ES-I3 (cell line): ENCODE measurements around the gene KLF13.

Experiments
- H3K36me3 ChIP-seq: 2 replicates; pipeline ENCODE4 v1.6.1; 2013; ENCODE audit warnings: mild to moderate bottlenecking, low read length, control low read depth, moderate library complexity; ENCODE audit not compliant: insufficient read depth
- H3K4me1 ChIP-seq: 2 replicates; pipeline ENCODE4 v1.6.1; 2013; ENCODE audit warnings: mild to moderate bottlenecking, control low read depth, low read length; ENCODE audit not compliant: insufficient read depth
- H3K9ac ChIP-seq: 2 replicates; pipeline ENCODE4 v1.6.1; 2013; ENCODE audit warnings: low read depth, mild to moderate bottlenecking, low read length, moderate library complexity
- H3K9me3 ChIP-seq: 2 replicates; pipeline ENCODE4 v1.6.1; 2013; ENCODE audit warnings: mild to moderate bottlenecking, low read length, moderate library complexity; ENCODE audit not compliant: control insufficient read depth, insufficient read depth

Gene KLF13

DNA sequence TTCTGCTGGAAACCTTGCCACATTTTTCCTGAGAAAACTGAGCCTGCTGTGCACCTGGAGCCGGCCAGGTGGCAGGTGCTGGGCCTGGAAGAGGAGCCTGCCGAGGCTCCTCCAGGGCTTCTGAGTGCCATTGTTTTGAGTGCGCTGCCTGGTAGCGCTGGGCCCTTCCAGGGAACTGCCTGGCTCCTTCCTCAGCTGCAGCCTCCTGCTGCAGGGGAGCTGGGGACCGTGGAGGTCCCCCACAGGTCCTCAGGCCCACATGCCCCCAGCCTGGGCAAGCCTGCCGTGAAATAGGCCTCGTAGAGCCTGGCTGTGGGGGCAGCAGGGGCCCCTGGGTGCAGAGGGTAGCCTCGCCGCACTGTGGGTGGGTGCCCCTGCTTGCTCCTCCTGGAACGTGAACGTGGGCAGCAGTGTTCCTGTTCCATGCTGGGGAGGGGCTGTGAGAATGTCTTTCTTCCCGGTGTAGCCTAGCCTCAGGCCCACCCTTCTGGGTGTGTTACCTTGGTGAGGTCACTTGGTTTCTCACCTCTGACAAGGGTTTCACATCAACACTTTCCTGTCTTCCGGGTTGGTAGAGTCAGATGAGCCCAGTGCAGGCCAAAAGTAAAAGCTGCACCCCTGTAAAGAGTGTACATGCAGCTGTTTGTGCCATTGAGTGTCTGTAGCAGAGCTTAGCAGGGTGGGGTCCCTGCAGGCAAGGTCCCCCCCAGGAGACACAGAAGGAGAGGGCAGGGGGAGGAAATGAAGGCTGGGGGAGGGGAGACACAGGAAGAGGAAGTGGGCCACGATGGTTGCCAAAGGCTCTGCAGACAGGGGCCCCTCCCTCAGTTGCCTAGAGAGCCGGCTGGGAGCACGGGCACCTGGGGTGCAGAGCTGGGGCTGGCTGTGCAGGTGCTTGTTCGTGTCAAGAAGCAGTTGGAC lies 34.5 kb downstream of the KLF13 start:
- H3K9me3 ChIP-seq, result no peaks in the 10 kb centered on the region
- H3K36me3 ChIP-seq, result no peaks in the 10 kb centered on the region
- H3K4me1 ChIP-seq, result peaks cover 30% of the 10 kb centered on the region
- H3K9ac ChIP-seq, result no peak overlapping the region

DNA sequence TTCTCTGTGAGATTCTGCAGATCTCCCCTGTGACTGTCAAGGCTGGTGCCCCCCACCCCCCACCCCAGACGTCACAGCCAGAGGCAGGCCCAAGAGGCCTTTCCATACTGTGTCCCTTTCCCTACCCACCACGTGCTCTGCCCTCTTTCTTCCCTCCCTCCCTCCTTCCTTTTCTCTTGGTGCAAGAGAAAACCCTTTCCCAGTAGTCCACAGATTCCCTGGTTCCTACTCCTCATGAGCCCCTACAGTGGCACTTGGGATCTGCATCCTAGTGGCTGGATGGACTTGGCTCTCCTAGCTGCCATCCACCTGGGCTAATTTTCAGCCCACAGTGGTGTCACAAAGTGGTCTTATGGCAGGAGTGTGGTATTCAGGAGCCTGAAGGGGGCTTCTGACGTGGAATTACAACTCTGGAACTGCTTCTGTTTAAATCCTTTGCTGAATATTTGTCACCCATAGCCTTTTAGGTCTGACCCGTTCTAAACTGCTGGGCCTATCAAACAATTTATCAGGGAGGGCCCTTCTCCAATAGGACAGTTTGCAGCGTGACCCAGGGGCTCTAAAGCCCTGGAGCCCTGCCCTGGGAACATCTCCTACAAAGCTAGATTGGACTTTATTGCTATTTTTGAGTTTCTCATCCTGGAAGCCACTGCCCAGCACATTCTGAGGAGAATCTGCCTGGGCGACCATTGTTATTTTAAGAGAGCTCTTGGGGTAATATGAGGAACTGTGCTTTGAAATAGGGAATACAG lies 35.3 kb downstream of the KLF13 start:
- Histone ChIP-seq H3K4me1 (peaks cover 35% of the 10 kb centered on the region), H3K9ac (no peak overlapping the region)

DNA sequence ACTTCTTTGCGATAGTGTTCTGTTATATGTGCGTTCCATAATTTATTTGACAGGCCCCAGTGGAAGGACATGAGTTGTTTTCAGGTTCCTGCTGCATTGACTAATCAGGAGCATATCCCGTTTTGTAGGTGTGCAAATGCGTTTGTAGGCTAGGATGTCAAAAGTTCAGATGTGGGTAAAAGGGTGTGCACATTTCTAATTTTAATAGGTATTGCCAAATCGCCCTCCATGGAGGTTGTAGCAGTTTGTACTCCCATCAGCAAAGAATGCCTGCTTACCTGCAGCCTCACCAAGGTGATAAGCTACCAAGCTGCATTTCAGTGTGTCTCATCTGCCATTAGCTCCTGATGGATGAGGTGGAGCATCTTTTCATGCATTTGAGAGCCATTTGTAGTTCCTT lies 36.3 kb downstream of the KLF13 start:
- no peak overlapping the region for H3K9ac ChIP-seq

More for the DNA sequence above, 35.3 kb downstream of the KLF13 start:
- Histone ChIP-seq H3K9me3 (no peaks in the 10 kb centered on the region), H3K36me3 (no peaks in the 10 kb centered on the region)

DNA sequence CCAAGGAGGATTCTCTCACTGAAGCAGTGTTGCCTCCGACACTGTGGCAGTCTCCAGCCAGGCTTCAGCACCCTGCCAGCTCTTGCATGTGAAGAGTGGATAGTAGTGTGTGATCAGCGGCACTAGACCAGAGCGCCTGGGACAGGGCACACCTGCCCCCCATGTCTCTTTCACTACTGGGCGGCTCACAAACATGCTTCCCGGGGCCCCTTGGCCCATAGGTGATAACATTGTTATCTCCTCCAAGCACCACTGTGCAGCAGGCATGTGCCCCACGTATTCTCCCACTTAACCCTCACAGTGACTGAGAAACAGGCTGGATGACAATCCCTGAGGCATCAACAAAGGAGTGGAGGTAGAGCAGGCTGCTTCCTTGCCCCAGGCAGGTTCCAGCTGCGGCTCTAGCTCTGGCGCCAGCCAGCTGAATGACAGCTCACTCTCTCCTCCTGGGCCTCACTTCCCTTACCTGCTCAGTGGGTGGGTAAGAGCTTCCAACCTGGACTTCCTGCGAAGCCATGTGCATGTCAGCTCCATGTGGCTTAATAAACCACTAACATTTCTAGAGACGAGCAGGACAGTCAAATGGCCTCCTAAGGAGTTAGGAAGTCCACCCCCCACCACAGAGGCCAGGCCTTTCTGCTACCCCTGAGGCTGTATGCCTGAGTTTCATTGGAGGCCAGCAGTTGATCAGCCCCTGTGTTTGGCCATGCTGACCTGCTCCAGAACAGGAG lies 37.8 kb downstream of the KLF13 start:
- Histone ChIP-seq H3K9ac (no peak overlapping the region), H3K9me3 (no peaks in the 10 kb centered on the region), H3K36me3 (0 out of 2 replicates have a peak, but pooled peaks cover 2% of the 10 kb centered on the region), H3K4me1 (peaks cover 42% of the 10 kb centered on the region)

More for the DNA sequence above, 36.3 kb downstream of the KLF13 start:
- peaks cover 42% of the 10 kb centered on the region for H3K4me1 ChIP-seq
- no peaks in the 10 kb centered on the region for H3K36me3 ChIP-seq
- no peaks in the 10 kb centered on the region for H3K9me3 ChIP-seq

DNA sequence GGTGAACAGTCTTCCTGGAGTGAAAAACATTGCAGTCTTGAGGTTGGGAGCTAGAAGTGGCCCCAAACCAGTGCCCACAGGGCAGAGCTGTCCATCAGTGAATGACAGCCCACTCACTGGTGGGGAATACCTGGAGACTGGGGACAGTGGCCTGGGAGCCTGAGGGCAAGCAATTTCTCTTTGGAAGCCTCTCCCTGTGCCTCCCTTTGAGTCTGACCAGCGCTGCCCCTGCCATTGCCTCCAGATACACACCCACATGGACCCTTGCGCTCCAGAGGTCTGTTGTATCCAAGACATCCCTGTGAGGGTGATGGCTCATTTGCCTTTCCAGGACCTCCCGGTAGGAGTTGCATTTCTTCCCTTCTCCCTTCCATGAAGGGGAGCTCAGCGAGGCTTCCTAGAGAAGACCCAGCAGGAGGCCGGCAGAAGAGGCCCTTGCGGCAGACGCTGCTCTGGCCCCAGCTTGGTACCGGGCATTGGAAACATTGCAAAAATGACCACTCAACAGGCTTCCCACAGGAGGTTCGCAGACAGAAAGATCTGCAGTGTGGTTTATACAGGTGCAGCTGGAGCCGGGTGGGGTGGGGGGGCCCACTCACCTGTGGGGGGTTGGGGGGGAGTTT lies 38.5 kb downstream of the KLF13 start:
- Histone ChIP-seq H3K9me3 (no peaks in the 10 kb centered on the region), H3K9ac (no peak overlapping the region), H3K36me3 (0 out of 2 replicates have a peak, but pooled peaks cover 2% of the 10 kb centered on the region), H3K4me1 (peaks cover 42% of the 10 kb centered on the region)

DNA sequence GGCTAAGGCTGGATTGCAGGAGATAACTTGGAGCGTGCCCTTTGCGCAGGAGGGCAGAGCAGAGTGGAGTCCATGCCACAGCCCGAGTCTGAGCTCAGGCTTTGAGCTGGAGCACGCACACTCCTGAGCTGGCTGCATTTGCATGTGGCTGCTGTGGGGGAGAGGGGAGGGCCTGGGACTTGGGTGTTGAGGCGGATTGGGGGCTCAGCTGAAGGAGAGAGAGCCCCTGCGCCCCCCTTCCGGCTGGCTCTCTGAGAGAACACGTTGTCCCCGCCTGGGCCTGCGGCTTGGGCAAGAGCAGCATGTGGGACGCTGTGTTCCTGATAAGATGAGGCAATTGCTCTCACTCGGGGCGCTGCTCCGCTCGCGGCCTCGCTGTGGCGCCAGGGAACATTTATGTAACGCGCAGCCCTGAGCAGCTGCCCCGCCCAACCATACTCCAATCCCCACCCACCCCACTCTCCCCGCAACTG lies 39.1 kb downstream of the KLF13 start:
- Histone ChIP-seq H3K36me3 (0 out of 2 replicates have a peak, but pooled peaks cover 2% of the 10 kb centered on the region), H3K9ac (0 out of 2 replicates have a peak overlapping the region, but pooled peaks have one; percentile 4), H3K4me1 (peaks cover 42% of the 10 kb centered on the region), H3K9me3 (no peaks in the 10 kb centered on the region)

DNA sequence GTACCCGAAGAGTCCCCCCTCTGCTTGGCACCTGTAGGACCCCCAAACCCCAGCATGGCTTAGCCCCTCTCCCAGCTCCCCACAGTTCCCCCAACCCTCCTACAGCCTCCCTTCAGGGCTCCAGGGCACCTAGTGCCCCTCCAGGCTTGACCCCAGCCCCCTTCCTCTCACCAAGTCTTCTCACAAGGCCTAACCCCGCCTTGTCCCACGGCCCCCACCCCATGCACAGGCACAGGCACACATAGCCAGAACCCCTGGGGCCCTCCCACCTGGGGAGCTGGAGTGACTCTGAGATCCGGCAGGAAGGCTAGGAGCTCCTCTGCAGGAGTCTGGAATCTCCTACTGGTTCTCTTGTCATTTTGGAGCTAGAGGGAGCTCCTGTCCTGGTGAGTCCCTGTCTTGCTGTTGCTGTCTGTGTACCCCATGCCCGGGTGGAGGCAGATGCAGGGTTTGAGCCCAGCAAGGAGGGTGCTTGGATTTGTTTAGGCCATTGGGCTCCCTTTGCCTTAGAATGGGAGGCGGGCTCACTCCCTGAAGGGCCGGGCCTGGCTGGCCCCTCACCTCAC lies 39.6 kb downstream of the KLF13 start:
- Histone ChIP-seq H3K9ac (0 out of 2 replicates have a peak overlapping the region, but pooled peaks have one; percentile 19), H3K36me3 (0 out of 2 replicates have a peak, but pooled peaks cover 2% of the 10 kb centered on the region), H3K9me3 (no peaks in the 10 kb centered on the region), H3K4me1 (peaks cover 40% of the 10 kb centered on the region)

DNA sequence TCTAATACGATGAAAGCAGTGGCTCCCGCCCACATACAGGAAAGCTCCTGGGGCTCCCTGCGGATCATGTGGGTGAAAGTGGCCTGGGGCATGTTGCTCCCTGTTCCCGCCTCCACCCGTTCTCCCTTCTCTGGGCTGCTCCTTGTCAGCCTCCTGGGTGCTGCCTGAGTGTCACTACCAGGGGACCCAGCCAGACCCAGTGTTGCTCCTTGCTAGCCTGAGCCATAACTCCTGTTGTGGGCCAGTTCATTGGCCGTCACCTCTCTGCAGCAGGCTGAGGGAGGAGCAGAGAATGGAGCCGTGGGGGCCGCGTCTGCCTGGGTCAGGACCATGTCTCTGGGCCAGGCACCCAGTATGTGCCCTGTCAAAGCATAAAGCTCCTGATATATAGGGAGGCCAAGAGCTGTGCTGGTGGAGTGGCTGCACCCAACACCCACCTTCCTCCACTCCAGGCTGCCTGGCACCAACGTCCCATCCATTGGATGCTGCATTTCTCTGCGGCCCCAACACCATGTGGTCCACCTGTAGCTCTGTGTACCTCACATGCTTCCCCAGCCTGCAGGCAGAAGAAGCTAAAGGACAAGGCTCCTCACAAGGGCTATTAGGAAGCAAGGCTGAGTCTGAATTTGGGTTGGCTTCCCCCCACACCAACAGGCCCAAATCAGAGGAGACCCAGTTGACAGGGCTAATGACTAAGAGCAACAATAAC lies 40.5 kb downstream of the KLF13 start:
- Histone ChIP-seq H3K4me1 (peaks cover 37% of the 10 kb centered on the region), H3K9me3 (no peaks in the 10 kb centered on the region), H3K36me3 (0 out of 2 replicates have a peak, but pooled peaks cover 2% of the 10 kb centered on the region), H3K9ac (no peak overlapping the region)

DNA sequence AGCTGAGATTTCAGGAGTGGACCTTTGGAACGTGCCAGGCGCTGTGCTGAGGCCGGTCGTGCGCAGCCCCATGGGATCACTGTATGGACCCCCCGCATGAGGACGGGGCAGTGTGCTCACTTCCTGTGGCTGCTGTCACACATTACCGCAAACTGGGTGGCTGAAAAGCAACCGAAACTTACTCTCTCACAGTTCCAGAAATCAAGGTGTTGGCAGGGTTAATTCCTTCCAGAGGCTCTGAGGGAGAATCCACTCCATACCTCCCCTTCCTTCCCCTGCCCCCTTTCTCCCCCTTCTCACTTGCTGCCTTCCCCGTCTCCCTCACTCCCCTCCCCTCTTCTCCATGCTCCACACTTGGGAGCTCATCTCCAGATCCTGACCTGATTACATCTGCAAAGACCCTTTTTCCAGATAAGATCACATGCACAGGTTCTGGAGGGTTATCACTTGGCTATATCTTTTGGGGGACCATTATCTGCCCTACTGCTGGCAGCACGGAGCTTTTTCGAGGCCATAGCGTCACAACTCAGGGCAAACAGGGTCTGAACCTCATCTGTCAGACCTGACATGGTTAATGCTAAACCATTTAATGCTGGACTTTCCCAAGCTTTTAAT lies 41.2 kb downstream of the KLF13 start:
- peaks cover 39% of the 10 kb centered on the region for H3K4me1 ChIP-seq
- no peak overlapping the region for H3K9ac ChIP-seq
- no peaks in the 10 kb centered on the region for H3K9me3 ChIP-seq
- H3K36me3 ChIP-seq, result 0 out of 2 replicates have a peak, but pooled peaks cover 2% of the 10 kb centered on the region

DNA sequence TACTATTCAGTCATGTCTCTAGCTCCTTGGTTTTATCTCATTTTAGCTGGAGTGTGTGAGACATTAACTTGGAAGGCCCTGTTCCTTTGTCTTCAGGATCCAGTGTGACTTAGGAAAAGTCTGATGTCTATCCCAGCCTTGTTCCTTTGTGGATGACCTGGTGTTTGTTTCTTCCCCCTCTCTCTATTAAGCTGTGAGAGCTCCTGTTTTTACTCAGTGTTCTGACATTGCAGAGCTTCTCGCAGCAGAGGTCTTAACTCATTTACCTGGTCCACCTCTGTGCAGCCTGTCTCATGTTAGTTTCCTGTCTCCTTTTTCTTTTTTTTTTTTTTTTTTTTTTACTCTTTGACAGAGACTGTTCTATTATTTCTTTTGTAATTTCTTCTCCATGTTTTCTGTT lies 43.1 kb downstream of the KLF13 start:
- H3K36me3 ChIP-seq, result peaks cover 2% of the 10 kb centered on the region; the same call in 1 of the 2 replicates
- no peak overlapping the region for H3K9ac ChIP-seq
- no peaks in the 10 kb centered on the region for H3K9me3 ChIP-seq
- H3K4me1 ChIP-seq, result peaks cover 43% of the 10 kb centered on the region

DNA sequence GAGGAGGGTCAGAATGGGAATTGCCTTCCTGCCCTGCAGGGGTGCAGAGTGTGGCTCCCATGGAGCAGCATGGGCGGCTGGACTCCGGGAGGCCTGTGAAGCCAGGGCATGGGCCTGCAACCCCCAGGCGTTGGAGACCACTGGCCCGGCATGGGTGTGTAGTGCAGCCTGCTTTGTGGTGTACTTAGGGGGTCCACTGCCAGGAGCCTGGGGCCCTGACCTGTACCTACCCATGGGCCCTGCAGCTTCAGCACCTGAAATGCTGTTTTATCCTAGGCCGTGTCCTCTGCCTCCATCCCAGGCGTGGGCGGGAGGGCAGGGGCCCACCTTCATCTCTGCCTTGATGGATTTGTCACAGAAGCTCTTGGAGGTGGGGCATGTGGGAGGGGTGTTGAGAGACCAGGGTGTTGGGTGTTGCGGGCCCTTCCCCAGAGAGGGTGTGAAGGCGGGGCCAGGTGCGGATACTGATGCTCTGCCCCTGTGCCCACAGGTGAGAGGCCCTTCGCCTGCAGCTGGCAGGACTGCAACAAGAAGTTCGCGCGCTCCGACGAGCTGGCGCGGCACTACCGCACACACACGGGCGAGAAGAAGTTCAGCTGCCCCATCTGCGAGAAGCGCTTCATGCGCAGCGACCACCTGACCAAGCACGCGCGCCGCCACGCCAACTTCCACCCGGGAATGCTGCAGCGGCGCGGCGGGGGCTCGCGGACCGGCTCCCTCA lies 45.0 kb downstream of the KLF13 start:
- peaks cover 2% of the 10 kb centered on the region; the same call in 1 of the 2 replicates for H3K36me3 ChIP-seq
- H3K9ac ChIP-seq, result no peak overlapping the region
- no peaks in the 10 kb centered on the region for H3K9me3 ChIP-seq
- H3K4me1 ChIP-seq, result peaks cover 34% of the 10 kb centered on the region

DNA sequence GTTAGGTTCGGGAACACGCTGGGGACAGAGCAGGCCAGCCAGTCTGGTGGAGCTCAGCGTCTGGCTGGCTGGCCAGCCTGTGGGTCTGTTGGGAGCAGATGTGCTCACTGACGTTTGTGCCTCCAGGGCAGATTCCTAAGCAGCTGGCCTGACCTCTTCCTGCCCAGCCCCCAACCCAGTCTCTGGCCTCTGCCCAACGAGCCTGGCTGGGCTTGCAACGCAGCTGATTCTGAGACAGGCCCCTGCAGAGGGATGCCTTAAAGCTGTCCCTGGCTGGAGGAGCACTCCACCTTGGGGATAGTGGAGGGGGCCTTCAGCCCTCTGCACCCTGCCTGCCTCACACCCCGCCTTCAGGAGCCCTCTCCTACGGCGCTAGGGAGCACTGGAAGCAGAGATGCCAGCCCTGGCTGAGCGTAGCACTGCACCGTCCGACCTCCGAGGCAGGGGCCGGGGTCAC lies 46.0 kb downstream of the KLF13 start:
- H3K36me3 ChIP-seq, result peaks cover 2% of the 10 kb centered on the region; the same call in 1 of the 2 replicates
- no peak overlapping the region for H3K9ac ChIP-seq
- peaks cover 32% of the 10 kb centered on the region for H3K4me1 ChIP-seq
- no peaks in the 10 kb centered on the region for H3K9me3 ChIP-seq
